ENCODE data around the gene OTOP2.
"Not testable (repeated sequence)": the region's sequence is repeated elsewhere in the genome, so short reads cannot be mapped to it uniquely, and the experiment has no call there.

OTOP2 gene

DNA sequence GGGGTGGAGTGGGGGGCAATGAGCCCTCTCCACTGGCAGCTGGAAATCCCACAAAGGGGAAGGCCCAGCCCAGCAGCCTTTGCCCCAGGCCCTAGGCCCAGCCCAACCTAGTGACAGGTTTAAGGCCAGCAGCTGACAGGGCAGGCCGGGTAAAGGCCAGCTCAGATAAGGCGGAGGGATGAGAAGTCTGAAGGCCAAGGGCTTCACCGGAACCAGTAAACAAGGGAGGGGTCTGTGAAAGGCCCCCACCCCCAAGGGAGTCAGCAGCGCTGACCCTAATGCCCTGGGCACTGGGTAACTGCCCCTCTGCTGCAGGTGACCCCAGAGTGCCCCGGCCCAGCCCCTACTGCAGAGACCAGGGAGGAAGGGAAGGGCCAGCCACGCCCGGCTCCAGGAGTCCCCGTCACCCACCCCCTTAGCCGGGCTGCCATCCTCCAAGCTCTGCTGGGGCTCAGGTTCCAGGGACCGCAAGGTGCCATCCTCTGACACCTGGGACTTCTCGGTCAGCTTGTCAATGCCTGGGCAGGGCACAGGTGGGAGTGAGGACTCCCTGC, 29.1 kb downstream of the OTOP2 start:
- no peak for DNase-seq

DNA sequence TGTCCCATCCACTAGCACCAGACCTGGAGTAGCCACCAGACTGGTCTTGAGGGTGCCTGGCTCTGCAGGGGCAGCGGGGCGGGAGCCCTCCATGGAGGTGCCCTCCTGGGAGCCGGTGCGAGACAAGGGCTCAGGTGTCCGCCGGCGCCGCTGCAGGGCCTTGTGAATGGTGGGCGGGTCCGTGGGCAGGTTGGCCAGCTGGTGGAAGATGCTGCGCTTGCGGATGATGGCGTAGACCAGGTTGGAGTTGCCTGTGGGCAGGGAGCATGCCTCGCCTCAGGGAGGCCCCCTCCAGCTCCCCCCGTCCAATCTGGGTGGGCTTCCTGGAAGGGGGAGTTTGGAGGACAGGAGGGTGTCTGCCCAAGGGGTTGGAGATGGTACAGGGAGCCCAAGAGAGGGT, 30.0 kb downstream of the OTOP2 start:
- no peak for DNase-seq

DNA sequence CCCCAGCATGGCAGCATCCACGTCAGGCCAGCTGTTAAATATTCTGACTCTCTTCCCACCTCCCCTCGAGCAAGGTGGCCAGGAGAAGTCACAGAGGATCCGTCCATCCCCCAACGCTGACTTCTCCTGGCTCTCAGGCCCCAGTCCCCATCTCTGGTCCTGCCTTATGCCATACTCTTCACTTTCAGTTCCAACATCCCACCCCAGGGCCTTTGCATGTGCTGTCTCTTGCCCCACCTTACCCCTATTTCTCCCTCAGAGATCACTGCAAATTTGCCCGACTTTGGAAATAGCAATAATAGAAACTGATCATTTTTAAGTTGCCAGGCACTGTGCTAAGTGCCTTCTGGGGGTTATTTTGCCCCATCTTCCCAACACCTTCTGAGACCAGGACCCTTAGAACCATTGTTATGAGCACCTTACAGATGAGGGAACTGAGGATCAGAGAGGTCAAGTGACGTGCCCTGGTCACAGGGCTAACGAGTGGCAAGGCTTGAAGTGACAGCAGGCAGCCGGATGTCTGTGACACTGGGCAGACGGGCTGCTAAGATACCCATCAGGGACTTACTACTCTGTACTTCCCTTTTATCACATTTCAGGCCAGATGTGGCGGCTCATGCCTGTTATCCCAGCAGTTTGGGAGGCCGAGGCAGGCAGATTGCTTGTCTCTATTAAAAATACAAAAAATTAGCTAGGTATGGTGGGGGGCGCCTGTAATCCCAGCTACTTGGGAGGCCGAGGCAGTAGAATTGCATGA, 30.8 kb downstream of the OTOP2 start:
- no peak for DNase-seq

DNA sequence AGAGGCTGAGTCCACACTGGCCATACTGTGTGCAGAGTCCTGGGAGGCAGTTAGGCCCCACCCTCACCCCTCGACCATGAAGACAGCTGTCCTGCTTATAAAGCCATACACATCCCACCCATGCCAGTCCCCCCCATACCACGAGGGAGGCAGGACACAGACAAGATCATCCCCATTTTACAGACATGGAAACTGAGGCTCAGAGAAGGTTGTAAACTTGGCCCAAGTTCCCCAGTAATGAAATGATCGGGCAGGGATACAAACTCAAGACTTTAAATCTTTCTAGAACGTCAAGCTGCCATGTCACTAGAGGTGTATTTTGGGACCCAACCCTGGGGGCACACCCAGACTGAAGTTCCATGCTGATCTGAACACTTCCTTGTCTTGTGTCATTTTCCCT, 32.0 kb downstream of the OTOP2 start:
- DNase-seq: no peak

DNA sequence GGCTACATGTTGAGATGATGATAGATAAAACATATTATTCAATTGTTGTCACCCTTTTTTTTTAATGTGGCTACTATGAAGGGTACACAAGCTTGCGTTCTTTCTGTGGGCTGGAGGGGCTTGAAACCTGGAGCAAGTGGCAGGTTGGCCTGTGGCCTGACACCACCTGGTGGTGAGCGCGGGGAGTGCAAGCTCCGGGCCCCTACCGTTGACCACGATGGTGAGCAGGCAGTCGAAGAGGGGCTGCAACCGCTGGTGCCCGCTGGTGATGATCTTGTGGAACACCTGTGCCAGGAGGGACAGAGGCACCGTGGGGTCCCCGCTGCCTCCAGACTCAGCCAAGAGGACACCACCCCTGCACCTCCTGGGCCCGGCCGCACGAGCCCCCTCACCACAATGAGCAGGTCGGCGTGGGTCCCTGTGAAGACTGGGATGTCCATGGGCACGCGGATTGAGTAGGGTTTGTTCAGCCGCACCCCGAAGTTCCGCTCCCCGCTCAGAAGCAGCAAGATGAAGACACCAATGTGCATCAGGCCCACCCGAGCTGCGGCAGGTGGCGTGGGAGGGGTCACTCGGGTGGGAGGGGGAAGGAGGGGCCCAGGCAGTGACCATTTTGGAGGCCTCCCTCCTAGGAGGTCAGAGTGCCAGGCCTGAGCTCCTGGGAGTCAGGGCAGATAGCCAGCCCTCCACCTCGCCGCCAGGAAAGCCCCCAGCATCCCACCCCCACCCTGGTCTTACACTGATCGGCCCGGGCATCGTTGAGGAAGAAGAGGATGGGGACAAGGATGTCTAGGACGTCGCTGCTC, 34.1 kb downstream of the OTOP2 start:
- peak; percentile 99 for DNase-seq

DNA sequence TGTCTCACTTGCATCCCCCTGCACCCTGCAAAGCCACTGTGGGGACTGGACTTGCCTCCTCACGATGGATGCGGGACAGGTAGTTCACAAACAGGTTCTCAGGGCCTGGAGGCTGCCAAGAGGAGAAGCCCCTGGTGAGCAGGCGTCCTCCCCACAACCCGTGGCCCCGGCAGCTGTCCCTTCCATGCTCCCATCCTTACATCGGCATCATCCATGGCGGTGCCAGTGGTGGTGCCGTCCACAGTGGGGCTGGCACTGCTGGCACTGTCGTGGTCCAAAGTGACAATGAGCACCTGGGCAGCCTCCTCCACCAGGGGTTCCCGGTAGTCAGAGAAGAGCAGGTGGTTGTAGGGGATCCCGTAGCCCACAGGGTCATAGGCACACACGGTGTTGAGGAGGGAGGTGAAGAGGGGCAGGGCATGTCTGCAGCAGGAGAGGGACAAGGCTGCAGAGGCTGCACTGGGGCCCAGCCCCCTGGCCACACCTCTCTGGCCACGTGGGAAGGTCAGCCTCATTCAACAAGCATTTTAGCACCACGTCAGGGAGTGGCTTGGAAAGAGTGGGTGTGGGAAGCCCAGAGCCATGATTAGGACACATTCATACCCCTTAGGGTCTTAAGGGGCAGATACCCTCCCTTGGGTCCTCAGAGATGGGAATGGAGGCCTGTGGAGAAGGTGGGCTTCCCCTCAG, 35.9 kb downstream of the OTOP2 start:
- DNase-seq: no peak

DNA sequence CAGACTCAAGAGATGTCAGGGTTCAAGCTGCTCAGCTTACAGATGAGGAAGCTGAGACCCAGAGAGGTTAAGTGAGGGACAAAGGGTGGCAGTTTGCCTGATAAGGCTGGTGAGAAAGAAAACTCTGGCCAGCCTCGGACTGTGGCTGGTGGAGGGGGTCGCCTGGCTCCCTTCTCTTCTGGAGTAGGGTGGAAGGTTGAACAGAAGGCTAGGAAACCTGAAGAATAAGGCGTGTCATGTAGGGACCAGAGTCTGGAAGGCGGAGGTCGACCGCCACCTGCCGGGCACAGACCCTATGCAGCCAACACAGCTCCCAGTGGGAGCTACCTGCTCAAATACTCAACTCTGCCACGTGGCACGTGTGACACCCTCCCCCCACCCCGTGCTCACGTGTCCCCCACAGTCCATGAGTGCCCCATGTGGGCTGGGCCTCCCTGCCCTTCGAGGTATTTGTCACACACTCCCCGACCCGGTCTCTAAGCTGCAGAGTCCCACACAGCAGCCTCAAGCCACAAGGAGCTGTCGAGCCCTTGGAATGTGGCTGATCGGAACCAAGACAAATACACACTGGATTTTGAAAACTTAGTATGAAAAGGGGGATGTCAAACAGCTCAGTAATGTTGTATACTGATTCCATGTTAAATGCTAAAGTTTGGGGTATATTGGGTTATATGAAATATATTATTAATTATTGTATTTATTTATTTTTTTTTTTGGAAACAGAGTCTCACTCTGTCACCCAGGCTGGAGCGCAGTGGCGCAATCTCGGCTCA, 36.7 kb downstream of the OTOP2 start:
- DNase-seq: peak; percentile 75

DNA sequence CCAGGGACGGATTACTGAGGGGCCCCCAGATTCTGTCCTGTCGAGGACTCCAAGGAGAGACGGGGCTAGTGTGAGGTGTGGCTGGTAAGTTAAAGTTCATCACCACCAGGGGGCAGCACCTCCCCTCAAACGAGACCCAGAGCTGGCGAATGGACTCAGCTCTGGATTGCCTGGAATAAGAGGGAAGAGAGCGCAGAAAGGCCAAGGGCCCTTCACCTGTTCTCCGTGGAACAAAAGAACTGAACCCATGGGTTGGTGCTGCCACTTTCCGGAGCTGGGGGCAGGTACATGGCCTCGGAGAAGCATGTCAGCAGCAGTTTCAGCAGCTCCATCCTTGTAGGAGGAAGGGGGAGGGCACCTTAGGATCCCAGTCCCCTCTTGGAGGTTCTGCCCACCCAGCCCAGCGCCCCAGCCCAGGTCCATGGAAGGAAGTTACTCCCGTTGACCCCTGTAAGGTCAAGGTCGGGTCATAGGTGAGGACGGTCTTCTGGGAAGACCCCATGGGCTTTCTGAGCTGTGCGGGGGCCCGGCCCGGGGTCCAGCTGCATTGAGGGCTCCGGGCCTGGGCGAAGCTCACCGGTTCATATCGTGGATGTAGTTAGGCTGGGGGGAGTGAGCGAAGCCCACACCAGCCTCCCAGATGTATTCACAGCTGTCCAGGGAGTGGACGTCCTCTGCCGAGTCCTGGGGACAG, 37.7 kb downstream of the OTOP2 start:
- peak; percentile 96 for DNase-seq

DNA sequence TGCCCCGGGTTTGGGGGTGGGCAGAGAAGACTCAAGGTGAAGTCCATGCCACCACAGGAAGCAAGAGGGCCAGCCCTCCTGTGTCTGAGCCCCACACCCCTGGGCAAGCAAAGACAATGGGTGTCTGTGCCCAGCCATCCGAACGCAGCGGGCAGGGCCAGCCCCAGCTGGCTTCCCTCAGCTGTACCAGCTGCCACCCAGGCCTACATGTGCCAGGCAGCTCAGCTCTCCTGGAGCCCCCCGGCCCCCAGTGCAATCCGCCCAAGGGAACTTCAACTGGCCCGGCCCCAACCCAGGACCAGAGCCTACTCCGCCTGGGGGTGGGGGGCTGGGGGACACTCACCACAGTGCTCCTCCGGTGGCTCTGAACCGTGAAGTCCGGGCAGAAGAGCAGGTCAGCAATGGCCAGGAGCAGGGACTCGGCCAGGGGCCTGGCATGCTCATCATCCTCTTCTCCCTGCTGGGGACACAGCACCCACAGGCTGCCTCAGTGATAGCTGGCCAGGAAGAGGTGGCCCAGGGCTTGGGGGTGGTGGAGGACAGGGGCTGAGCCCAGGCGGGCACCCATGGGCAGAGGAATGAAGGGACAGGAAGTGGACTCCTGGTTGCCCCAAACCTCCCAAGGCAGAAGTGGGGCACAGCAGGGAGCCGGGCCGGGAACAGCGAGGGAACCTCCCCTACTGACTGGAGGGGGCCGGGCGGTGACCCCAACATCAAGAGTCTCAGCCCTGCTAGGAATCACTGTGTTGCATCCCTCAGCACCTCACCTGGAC, 38.7 kb downstream of the OTOP2 start:
- DNase-seq: no peak

DNA sequence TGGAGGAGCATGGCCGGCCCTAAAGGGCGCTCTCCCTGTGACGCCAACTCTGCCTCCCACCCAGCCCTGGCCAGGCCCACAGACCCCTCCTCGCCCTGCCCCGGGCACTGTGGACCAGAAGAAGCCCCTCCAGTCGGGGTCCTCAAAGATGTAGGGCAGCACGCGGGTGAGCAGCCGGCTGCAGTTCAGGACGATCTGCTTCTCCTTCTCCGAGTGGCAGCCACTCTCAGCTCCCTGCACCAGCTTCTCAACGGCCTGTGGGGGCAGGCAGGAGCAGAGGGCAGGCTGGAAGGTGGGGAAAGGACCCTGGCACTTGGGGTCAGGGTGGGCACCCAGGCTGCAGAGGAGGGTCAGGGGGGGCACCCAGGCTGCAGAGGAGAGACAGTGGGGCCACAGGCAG, 39.6 kb downstream of the OTOP2 start:
- no peak for DNase-seq

DNA sequence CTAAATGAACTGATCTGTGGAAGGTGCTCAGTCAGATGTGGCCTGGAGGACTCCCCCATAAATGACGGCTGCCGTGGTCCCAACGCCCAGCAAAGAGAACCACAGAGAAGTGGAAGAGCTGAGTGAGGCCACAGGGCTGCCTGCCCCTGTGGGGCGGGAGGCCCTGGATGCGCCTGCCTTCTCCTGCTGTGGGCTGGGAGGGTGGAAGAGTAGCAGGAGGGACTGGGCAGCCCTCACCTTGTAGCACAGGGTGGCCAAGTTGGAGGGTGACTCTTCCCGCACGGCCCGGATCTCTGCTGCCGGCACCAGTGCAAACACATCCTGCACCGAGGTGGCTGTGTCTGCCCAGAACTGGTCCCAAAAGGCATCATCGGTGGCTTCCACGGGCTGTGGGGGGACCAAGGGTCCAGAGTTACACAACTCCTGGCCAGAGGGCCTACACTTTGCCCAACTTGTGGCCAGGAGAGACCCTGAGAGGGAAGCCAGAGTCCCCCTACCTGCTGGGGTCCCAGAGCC, 40.2 kb downstream of the OTOP2 start:
- DNase-seq: no peak

DNA sequence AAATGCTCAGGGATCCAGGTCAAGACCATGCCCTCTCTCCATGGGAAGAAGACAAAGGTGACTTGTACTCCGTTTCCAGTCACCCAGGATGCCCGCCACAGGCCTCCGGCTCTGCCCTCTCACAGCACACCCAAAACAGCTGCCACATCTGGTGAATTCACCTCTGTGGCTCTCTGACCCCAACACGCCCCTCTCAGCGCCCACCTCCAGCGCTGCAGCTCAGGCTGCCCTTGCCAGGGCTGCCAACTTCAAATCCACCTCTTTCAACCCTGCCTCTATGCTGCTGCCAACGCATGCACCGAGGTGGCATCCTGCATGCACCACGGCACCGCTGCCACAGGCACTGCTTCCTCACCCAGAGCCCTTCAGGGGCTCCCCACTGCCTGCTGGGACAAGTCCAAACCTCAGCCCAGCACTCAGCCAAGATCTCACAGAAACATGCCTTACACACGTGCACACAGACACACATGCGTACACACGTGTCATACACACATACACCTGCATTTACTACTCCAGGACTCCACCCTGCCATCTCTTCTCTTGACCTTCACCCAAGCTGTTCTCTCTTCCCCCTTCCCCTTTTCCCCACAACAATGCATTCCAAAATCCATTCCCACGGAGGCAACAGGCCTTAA, 41.0 kb downstream of the OTOP2 start:
- DNase-seq: no peak

DNA sequence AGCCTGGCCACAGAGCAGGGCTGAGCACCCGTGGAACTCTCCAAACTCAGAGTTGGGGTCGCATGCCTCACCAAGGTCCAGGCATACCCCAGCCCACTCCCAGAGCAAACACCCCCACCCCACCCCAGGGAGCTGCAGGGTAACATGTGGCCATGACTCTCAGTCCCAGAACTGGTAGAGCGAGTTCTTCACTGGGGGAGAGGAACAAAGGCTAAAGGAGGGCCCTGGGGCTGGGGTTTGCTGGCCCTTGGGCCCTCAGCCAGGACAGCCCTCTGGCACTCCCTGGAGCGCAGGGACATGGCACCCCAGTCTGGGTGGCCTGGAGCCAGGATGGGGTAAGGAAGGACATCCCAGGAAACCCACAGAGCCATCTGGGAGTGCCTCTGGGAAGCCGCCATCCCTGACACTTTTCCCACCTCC, 44.3 kb downstream of the OTOP2 start:
- DNase-seq: no peak

DNA sequence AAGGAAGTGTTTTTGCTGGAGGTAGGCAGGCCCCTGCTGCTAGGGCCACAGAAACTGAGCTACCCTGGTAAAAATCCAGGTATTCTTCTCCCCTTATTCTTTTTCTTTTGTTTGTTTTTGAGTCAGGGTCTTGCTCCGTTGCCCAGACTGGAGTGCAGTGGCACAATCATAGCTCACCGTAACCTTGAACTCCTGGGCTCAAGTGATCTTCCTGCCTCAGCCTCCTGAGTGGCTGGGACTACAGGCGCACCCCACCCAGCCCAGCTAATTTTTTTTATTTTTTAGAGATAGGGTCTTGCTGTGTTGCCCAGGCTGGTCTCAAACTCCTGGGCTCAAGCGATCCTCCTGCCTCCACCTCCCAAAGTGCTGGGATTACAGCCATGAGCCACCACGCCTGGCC, 45.4 kb downstream of the OTOP2 start:
- not testable (repeated sequence) for DNase-seq

DNA sequence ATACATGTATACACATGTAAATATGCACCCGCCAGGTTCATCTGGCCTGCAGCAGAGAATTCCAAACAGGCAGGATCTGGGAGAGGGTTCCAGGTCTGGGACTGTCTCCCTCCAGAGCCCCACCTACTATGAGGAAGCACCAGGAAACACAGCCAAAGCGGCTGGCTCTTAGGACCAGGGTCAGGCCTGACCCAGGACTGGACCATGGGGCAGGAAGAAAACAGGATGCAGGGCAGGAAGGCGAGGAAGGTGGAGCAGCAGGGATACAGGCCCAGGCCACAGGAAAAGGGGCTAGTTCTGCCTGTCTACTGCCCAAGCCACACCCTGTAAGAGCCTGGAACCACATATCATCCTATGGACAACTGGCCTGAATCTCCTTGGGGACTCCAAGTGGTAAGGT, 46.3 kb downstream of the OTOP2 start:
- DNase-seq: no peak

DNA sequence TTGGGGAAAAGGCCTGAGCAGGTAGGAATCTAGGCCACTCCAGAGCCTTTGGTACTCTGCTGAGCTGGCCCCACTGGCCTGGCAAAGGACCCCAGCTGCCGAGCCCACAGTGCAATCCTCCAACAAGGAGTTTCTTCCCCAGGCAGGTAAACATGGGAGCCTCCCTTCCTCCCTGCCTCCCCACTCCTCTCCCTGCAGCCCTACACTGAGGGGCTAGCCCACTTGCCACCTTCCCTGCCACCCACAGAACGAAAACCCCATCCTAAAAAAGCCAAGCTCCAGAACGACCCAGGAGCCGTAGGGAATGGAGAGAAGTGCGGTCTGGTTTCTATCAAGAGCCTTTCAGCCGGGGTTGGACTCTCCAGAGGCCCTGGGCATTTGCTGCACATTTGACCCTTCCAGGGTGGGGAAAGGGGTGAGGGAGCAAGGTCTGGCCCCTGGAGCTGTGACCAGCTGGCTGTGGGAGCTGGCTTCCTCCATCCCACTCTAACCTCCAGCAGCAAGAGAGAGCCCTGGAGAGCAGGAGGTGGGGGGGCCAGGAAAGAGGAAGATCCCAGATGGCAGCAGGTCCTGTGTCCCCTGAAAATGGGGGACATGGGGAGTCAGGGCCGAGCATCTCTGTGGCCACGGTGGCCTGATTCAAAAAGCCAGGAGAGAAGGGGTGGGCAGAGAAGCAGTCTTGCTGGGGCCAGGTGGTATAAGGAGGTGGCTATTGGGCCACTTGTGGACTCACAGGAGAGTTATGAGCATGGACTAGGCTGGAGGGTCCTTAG, 47.2 kb downstream of the OTOP2 start:
- DNase-seq: no peak

DNA sequence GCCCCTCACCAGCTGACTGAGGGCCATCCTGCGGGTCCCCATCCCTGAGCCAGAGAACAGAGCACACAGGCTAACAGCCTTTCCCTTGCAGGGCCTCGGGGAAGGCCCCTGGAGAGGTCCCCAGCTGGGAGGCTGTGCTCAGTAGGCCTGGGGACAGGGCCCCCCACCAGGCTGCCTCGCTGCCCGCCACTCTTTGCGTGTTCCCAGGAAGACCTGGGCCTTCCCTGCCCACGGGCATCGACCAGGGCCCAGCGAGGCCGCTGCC, 47.7 kb downstream of the OTOP2 start:
- no peak for DNase-seq

DNA sequence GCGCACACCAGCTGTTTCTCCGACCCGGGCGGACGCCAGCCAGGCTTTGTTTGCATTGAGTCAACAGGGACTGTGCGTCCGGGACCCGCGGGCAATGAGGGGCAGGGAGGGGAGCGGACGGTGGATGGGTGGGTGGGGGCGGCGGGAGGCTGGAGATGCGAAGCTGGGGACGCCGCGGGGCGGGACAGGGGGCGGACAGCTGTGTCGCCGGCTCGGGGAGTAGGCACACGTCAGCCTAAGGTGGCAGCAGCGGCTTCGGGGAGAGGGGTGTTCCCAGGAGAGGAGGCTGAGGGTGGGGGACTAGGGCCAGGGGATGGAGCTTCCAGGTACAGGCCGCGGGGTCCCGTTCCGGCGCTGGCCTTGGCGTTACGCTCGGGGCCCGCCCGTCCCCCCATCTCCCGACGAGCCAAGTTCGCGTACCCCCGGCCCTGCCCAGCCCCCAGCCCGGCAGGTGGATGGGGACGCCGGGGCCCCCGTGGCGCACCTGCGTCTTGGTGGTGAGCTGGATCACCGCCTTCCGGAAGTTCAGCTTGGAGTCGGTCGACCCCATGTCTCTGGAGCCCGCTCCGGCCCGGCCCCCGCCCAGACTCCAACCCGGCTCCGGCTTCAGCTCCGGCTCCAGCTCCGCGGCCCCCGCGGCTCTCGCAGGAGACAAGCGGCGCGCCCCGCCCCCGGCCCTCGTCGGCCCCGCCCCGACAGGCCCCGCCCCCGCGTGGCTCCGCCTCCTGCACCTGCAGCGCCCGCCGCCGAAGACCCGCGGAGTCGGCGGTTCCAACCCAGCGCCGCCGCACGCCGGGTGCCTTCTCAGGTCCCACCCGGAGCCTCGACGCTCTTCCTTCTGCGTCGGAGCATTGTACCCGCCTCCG, 48.3 kb downstream of the OTOP2 start, which contains the start of gene HID1:
Gene HID1 (minus strand): TSS at position 653 of the 866 bp plus-strand sequence. CDS start 103 bp downstream, at position 550.
- peak; percentile 93 for DNase-seq

DNA sequence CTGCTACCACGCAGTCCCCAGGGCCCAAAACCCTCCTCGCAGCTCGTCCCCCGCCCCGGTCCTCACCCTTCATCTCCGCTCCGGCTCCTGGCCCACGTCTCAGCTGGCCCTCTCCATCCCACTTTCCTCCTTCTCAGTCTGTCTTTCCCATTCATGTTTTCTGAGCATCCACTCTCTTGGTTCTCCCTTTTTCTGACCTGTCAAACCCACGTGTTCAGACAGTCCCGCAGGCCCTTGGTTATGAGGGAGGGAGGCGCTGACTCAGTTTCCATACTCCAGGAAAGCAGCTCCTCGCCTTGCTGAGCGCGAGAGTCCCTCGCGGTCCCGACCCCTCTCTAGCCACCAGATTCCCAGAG, 48.9 kb downstream of the OTOP2 start:
- no peak for DNase-seq
